T-cell (primary cell): ENCODE data around the gene RNF212B. TPM values are rescaled to one million over a fixed set of nuclear protein-coding genes. Genes with fewer than 3 reads are reported as not detected.

ENCODE experiments used
- ATAC-seq, 4 experiments: fragments of 200-7000 bp in 3 of 4; fragments of 150-1000 bp in 1 of 4; cut with Tn5 transposase; replicated peaks in 1 of 4; 1 replicate in 3 of 4; 2 replicates in 1 of 4; pipeline ENCODE4 v1.10.0; 2021; ENCODE audit warnings: moderate library complexity in 3 of 4, mild to moderate bottlenecking in 2 of 4, moderate number of reproducible peaks in 1 of 4
- CTCF ChIA-PET, 2 donors: fragments of 300-600 bp; sonication (Branson Sonifier 250); formaldehyde crosslinking; loops; one replicate each; lab custom pipeline; 2022; ENCODE audit warnings: antibody characterized with exemption in 2 of 2; lab: Charles Lee
- POLR2A ChIA-PET, 2 donors: fragments of 300-600 bp; sonication (Branson Sonifier 250); formaldehyde crosslinking; loops; one replicate each; lab custom pipeline; 2022; ENCODE audit warnings: antibody characterized with exemption in 2 of 2; lab: Charles Lee
- DNase-seq, 35 experiments: peaks; one replicate each; pipeline versions ENCODE4 v3.0.0 to v3.0.0-alpha.2; 2013 to 2023
- H3K27ac ChIP-seq: one replicate; pipeline ENCODE4 v1.5.1; 2013; ENCODE audit warnings: low read length
- H3K27me3 ChIP-seq, 2 experiments: replicated peaks in 1 of 2; 1 replicate in 1 of 2; 2 replicates in 1 of 2; pipeline versions ENCODE4 v1.6.1 to v1.7.0; 2013; ENCODE audit warnings: low read length in 1 of 2, mixed read lengths in 1 of 2; ENCODE audit not compliant: control insufficient read depth in 2 of 2, insufficient read depth in 2 of 2; ENCODE audit errors: extremely low read depth in 1 of 2
- H3K36me3 ChIP-seq, 2 donors: 1 replicate in 1 of 2; 2 replicates in 1 of 2; pipeline versions ENCODE4 v1.6.1 to v1.7.0; 2013; ENCODE audit warnings: low read length in 1 of 2; ENCODE audit not compliant: control insufficient read depth in 2 of 2, insufficient read depth in 1 of 2; ENCODE audit errors: extremely low read depth in 1 of 2
- H3K4me1 ChIP-seq, 2 experiments: 1 replicate in 1 of 2; 2 replicates in 1 of 2; pipeline versions ENCODE4 v1.6.1 to v1.7.0; 2013; ENCODE audit warnings: low read length in 2 of 2, mixed read lengths in 1 of 2; ENCODE audit not compliant: insufficient read depth in 2 of 2, control insufficient read depth in 1 of 2; ENCODE audit errors: extremely low read depth in 1 of 2
- H3K4me3 ChIP-seq, 2 donors: 1 replicate in 1 of 2; 2 replicates in 1 of 2; pipeline versions ENCODE4 v1.5.1 to v1.7.0; 2013; ENCODE audit warnings: mild to moderate bottlenecking in 2 of 2, low read length in 1 of 2, moderate library complexity in 1 of 2; ENCODE audit not compliant: control insufficient read depth in 1 of 2; ENCODE audit errors: extremely low read depth in 1 of 2
- H3K9me3 ChIP-seq: 2 replicates; pipeline ENCODE4 v1.7.0; 2013
- H3K27ac Mint-ChIP-seq, 2 donors: one replicate each; pipeline ENCODE4 v1.8.0; 2020 to 2021; ENCODE audit warnings: mild to moderate bottlenecking in 2 of 2, mixed read lengths in 2 of 2
- H3K27me3 Mint-ChIP-seq, 2 donors: one replicate each; pipeline ENCODE4 v1.8.0; 2021 to 2022; ENCODE audit warnings: mixed read lengths in 2 of 2
- H3K36me3 Mint-ChIP-seq: one replicate; pipeline ENCODE4 v1.8.0; 2021; ENCODE audit warnings: mixed read lengths
- H3K4me1 Mint-ChIP-seq, 3 donors: one replicate each; pipeline ENCODE4 v1.8.0; 2020 to 2022; ENCODE audit warnings: mixed read lengths in 3 of 3, mild to moderate bottlenecking in 1 of 3
- H3K4me3 Mint-ChIP-seq, 3 donors: one replicate each; pipeline ENCODE4 v1.8.0; 2020 to 2022; ENCODE audit warnings: mild to moderate bottlenecking in 3 of 3, mixed read lengths in 3 of 3, moderate library complexity in 3 of 3
- H3K9me3 Mint-ChIP-seq, 3 donors: one replicate each; pipeline ENCODE4 v1.8.0; 2020 to 2022; ENCODE audit warnings: mixed read lengths in 3 of 3
- WGBS: methylation state at CpG from one replicate; pipeline ENCODE4 v1.1.5; 2013; ENCODE audit warnings: missing lambda C conversion rate; ENCODE audit not compliant: insufficient coverage; 5-methylcytosine and 5-hydroxymethylcytosine counted together
- total RNA-seq, 35 experiments: library from RNA in 6 of 35; stranded (reverse) in 6 of 35; fragments of 120-200 nt in 1 of 35; gene quantifications; one replicate each; pipeline versions ENCODE4 v1.2.1 to v1.2.4 and lab custom pipeline; 2013 to 2026

RNF212B gene
- total RNA-seq, 5 donors from 2014 or later (not counting 1 experiment from before 2014, with no cell fraction given), result 1.1 TPM; not detected in 4

GRCh38 chr14:23307687-23308644 lies 70.2 kb downstream of the RNF212B start:
- no peak for DNase-seq
- H3K27ac ChIP-seq, result no peak overlapping the region

GRCh38 chr14:23308721-23309445 lies 71.1 kb downstream of the RNF212B start:
- ChIA-PET POLR2A (no interaction called here), CTCF (interaction anchor here in 1 of 2 donors (1.3 kb wide), 1 partner anchor 12 kb away, joined by 3 read pairs; the partner anchor contains the start of gene PABPN1)
- peaks cover 24 to 40% of the 10 kb centered on the region in 2 donors for H3K27me3 Mint-ChIP-seq
- H3K36me3 Mint-ChIP-seq, result no peaks in the 10 kb centered on the region
- no peaks in the 10 kb centered on the region for H3K9me3 Mint-ChIP-seq
- H3K4me3 Mint-ChIP-seq, result no peak overlapping the region
- Histone ChIP-seq H3K9me3 (no peaks in the 10 kb centered on the region), H3K36me3 (no peaks in the 10 kb centered on the region), H3K27me3 (peaks cover 0 to 51% of the 10 kb centered on the region in 2 experiments), H3K27ac (no peak overlapping the region), H3K4me3 (no peak overlapping the region), H3K4me1 (no peaks in the 10 kb centered on the region)
- no peak for ATAC-seq
- H3K4me1 Mint-ChIP-seq, result peaks cover 0 to 2% (median 0%) of the 10 kb centered on the region in 3 donors
- DNase-seq, result no peak
- WGBS, result 86% methylated on average over 13 of the region's 17 CpGs
- H3K27ac Mint-ChIP-seq, result no peak overlapping the region

More at GRCh38 chr14:23307687-23308644, 70.2 kb downstream of the RNF212B start:
- Mint-ChIP-seq H3K27ac (no peak overlapping the region), H3K27me3 (peaks cover 24 to 40% of the 10 kb centered on the region in 2 donors), H3K4me1 (peaks cover 3 to 5% (median 5%) of the 10 kb centered on the region in 3 donors), H3K4me3 (peak overlapping the region in 1 of 3 donors; percentile 41), H3K36me3 (no peaks in the 10 kb centered on the region), H3K9me3 (no peaks in the 10 kb centered on the region)
- H3K4me3 ChIP-seq, result no peak overlapping the region
- WGBS, result 95% methylated on average over 16 of the region's 22 CpGs
- H3K9me3 ChIP-seq, result no peaks in the 10 kb centered on the region
- no peaks in the 10 kb centered on the region for H3K36me3 ChIP-seq
- POLR2A ChIA-PET, result no interaction called here
- H3K4me1 ChIP-seq, result peaks cover 0 to 5% of the 10 kb centered on the region in 2 experiments
- peaks cover 0 to 51% of the 10 kb centered on the region in 2 experiments for H3K27me3 ChIP-seq
- CTCF ChIA-PET, result interaction anchor here in 1 of 2 donors (1.3 kb wide), 1 partner anchor 13 kb away, joined by 3 read pairs; the partner anchor contains the start of gene PABPN1
- ATAC-seq, result no peak

GRCh38 chr14:23310546-23310945 lies 72.8 kb downstream of the RNF212B start:
- WGBS, result no CpG with 5 or more reads among the region's 1 CpG
- DNase-seq (no peak), ATAC-seq (no peak)
- Mint-ChIP-seq H3K27ac (no peak overlapping the region), H3K36me3 (no peaks in the 10 kb centered on the region), H3K27me3 (peaks cover 19 to 39% of the 10 kb centered on the region in 2 donors), H3K4me1 (peaks cover 0 to 2% (median 0%) of the 10 kb centered on the region in 3 donors), H3K4me3 (no peak overlapping the region), H3K9me3 (no peaks in the 10 kb centered on the region)
- H3K9me3 ChIP-seq, result no peaks in the 10 kb centered on the region
- peaks cover 0 to 48% of the 10 kb centered on the region in 2 experiments for H3K27me3 ChIP-seq
- no peak overlapping the region for H3K4me3 ChIP-seq
- H3K4me1 ChIP-seq, result no peaks in the 10 kb centered on the region
- no peak overlapping the region for H3K27ac ChIP-seq
- no peaks in the 10 kb centered on the region for H3K36me3 ChIP-seq
- ChIA-PET POLR2A (interaction anchor here in 1 of 2 donors (1.1 kb wide), 1 partner anchor 12 kb away, joined by 3 read pairs; no protein-coding TSS in a partner anchor), CTCF (interaction anchor here (0.5 to 1.1 kb wide), 2 partner anchors 10 to 88 kb away, joined by 4 to 5 read pairs; no protein-coding TSS in a partner anchor)

DNA sequence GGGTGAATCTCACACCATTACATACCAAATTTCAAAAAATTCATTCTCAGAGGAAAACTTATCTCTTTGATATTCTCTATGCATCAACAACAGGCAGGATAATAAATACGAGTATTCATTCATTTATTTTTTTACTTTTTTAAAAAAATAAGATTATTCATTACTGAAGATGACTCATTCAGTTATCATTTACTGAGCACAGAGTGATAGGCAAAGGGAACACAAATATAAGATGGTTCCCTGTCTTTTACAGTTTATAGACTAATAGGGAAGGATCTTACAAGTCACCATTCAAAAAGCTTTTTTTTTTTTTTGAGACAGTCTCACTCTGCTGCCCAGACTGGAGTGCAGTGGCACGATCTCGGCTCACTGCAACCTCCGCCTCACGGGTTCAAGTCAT lies 78.6 kb downstream of the RNF212B start:
- Histone ChIP-seq H3K27me3 (peaks cover 0 to 9% of the 10 kb centered on the region in 2 experiments), H3K36me3 (no peaks in the 10 kb centered on the region), H3K27ac (no peak overlapping the region), H3K4me3 (no peak overlapping the region), H3K9me3 (no peaks in the 10 kb centered on the region), H3K4me1 (peaks cover 4 to 11% of the 10 kb centered on the region in 2 experiments)
- ATAC-seq (no peak), DNase-seq (no peak)
- Mint-ChIP-seq H3K27ac (no peak overlapping the region), H3K36me3 (no peaks in the 10 kb centered on the region), H3K27me3 (no peaks in the 10 kb centered on the region), H3K4me1 (peaks cover 11 to 15% (median 14%) of the 10 kb centered on the region in 3 donors), H3K9me3 (no peaks in the 10 kb centered on the region), H3K4me3 (no peak overlapping the region)
- ChIA-PET CTCF (no interaction called here), POLR2A (interaction anchor here (0.6 kb wide), 2 partner anchors 15 to 223 kb away, joined by 3 read pairs; no protein-coding TSS in a partner anchor)
- no CpG with 5 or more reads among the region's 5 CpGs for WGBS

- DNase-seq (peak in 2 of 35 experiments; percentile 4 to 12), ATAC-seq (no peak)
- peak overlapping the region; percentile 98 for H3K27ac ChIP-seq
- Mint-ChIP-seq H3K4me3 (peak overlapping the region; percentile 82 to 93 (median 89)), H3K4me1 (peaks cover 30 to 32% (median 30%) of the 10 kb centered on the region in 3 donors), H3K27ac (peak overlapping the region; percentile 98), H3K9me3 (no peaks in the 10 kb centered on the region), H3K36me3 (peaks cover 21% of the 10 kb centered on the region), H3K27me3 (no peaks in the 10 kb centered on the region)
- ChIA-PET CTCF (interaction anchor here in 1 of 2 donors (0.6 to 6.6 kb wide), 8 partner anchors 9 to 857 kb away, joined by 3 to 93 read pairs (median 5); partner anchors contain the start of genes ACIN1, C14orf119, HOMEZ and PPP1R3E), POLR2A (interaction anchor here (0.6 to 3.0 kb wide), 8 partner anchors 15 to 731 kb away, joined by 4 to 30 read pairs (median 8); partner anchors contain the start of genes ACIN1 (in 1 of the 2), C14orf119 (in 1 of the 2), DAD1 (in 1 of the 2) and PPP1R3E (in 1 of the 2))
- H3K4me1 ChIP-seq, result peaks cover 10 to 26% of the 10 kb centered on the region in 2 experiments
- H3K36me3 ChIP-seq, result peaks cover 6 to 25% of the 10 kb centered on the region in 2 donors
- peaks cover 0 to 9% of the 10 kb centered on the region in 2 experiments for H3K27me3 ChIP-seq
- 90% methylated on average over 8 of the region's 17 CpGs for WGBS
- H3K4me3 ChIP-seq, result peak overlapping the region; percentile 52 to 58
- no peaks in the 10 kb centered on the region for H3K9me3 ChIP-seq
These were observed 82.2 kb downstream of the RNF212B start for GRCh38 chr14:23319746-23320583.
